ENCODE results near the gene HIRIP3.

DNA sequence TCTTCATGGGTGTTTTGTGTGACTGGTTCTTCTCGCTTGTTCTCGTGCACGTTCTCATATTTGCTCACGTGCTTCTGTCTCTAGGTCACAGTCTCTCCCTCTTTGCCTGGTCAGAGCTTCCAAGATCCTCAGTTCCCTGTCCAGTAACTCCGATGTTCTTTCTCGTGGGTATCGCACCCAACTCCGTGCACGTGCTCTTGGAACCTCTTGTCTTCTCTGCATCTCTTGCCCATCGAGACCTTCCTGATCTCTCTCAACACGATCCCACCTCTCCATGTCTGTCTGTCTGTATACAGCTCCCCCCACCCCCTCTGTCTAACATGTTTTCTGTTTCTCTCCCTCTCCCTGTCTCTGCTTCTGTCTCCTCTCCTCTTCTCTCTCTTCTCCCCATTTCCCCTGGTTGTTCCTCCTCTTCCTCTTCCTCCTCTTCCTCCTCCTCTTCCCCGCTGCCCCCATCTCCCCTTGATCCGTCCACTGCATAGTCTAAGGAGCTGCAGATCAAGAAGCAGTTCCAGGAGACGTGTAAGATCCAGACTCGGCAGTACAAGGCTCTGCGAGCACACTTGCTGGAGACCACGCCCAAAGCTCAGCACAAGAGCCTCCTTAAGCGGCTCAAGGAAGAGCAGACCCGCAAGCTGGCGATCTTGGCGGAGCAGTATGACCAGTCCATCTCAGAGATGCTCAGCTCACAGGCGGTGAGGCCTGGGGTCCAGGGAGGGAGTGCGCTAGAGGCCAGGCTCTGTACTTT, 6.1 kb downstream of the HIRIP3 start:
- TF ChIP-seq, protein P1, sequence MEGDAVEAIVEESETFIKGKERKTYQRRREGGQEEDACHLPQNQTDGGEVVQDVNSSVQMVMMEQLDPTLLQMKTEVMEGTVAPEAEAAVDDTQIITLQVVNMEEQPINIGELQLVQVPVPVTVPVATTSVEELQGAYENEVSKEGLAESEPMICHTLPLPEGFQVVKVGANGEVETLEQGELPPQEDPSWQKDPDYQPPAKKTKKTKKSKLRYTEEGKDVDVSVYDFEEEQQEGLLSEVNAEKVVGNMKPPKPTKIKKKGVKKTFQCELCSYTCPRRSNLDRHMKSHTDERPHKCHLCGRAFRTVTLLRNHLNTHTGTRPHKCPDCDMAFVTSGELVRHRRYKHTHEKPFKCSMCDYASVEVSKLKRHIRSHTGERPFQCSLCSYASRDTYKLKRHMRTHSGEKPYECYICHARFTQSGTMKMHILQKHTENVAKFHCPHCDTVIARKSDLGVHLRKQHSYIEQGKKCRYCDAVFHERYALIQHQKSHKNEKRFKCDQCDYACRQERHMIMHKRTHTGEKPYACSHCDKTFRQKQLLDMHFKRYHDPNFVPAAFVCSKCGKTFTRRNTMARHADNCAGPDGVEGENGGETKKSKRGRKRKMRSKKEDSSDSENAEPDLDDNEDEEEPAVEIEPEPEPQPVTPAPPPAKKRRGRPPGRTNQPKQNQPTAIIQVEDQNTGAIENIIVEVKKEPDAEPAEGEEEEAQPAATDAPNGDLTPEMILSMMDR (IDR thresholded peaks at IDR 0.05), result no peak
- TF ChIP-seq POLR2A (IDR thresholded peaks at IDR 0.05) (no peak), POLR2AphosphoS5 (IDR thresholded peaks at IDR 0.05) (no peak)
